ENCODE measurements around the gene LRRC45.

- TF ChIP-seq, protein P1, sequence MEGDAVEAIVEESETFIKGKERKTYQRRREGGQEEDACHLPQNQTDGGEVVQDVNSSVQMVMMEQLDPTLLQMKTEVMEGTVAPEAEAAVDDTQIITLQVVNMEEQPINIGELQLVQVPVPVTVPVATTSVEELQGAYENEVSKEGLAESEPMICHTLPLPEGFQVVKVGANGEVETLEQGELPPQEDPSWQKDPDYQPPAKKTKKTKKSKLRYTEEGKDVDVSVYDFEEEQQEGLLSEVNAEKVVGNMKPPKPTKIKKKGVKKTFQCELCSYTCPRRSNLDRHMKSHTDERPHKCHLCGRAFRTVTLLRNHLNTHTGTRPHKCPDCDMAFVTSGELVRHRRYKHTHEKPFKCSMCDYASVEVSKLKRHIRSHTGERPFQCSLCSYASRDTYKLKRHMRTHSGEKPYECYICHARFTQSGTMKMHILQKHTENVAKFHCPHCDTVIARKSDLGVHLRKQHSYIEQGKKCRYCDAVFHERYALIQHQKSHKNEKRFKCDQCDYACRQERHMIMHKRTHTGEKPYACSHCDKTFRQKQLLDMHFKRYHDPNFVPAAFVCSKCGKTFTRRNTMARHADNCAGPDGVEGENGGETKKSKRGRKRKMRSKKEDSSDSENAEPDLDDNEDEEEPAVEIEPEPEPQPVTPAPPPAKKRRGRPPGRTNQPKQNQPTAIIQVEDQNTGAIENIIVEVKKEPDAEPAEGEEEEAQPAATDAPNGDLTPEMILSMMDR (IDR thresholded peaks at IDR 0.05; ENCODE audit: extremely low read depth in 1 of 2, insufficient read depth in 1 of 2, low read depth in 1 of 2, low read length in 2 of 2), result peak; percentile 82 to 98
- no peak for TF ChIP-seq EZH2 (IDR thresholded peaks at IDR 0.05; ENCODE audit: borderline replicate concordance, low read depth, low read length, severe bottlenecking)
Measured at GRCh38 chr17:82030470-82031302, 7.6 kb downstream of the LRRC45 start.

Measured in endothelial cell of umbilical vein (primary cell).